DMS79 treated with DMSO at 0.1 percent for 48 hours (cell line): ENCODE data around the gene CHRDL2.
"Not testable (repeated sequence)": the region's sequence is repeated elsewhere in the genome, so short reads cannot be mapped to it uniquely, and the experiment has no call there.

Experiments
- DNase-seq: peaks from one replicate; lab custom pipeline; 2025; lab: John Stamatoyannopoulos, UW

Gene CHRDL2

DNA sequence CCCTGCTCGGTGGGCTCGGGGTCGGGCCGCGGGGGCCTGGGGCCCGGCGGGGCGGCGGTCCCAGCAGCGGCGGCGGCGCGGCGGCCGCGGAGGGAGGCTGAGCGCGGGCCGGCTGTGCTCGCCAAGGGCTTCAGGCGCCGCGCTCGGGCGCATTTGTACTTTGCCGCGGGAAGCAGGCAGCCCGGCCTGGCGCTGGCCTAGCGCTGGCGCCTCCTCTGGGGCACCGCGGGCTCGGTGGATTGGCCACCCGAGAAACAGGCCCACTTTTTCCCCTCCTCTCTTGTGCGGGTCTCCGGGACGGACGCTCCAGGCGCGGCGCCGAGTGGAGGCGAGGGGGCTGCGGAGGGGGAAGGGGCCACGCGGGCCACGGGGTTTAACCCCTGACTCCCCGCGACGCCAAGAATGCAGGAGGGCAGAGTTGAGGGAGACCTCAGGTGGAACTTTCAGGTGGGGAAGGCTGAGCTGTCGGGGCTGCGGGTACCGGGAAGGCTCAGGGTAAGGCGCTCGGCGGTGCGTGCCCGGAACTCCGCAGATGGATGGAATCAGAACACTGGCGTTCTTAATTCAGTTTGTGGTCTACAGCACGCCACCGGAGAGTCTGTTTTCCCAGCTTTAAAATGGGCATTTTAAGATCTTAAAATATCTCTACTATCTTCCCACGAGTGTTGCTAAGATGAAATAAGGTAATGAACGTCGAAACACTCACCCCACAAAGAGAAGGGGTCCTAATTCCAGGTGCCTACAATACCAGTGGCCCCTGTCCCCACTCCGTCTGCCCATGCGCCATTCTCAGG is at the start of gene CHRDL2:
CHRDL2 (minus strand) TSS at position 126 of the 794 bp plus-strand sequence. CDS start 538 bp downstream, outside the sequence.
- peak; percentile 42 for DNase-seq

- no peak for DNase-seq
Observed at GRCh38 chr11:74780248-74781005, 49.2 kb upstream of the CHRDL2 start.

DNA sequence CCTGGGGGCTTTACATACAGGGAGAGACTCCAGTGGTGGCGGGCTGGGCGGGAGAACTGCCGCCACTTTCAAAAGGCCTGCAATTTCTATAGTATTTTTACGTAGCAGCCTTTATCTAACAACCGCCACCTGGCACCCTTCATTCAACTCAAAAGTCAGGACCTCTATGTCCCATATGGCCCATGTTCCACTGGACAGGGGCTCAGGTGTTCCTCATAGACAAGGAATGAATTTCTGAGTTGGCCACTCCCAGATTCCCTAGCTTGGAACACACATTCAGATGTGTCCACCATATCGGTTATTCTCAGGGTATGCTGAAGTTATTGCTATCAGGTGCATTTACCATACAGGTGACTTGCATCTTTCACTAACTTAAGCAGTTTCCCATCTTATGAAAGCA is 47.4 kb upstream of the CHRDL2 start:
- no peak for DNase-seq

GRCh38 chr11:74777877-74778276 is 46.7 kb upstream of the CHRDL2 start:
- no peak for DNase-seq

DNA sequence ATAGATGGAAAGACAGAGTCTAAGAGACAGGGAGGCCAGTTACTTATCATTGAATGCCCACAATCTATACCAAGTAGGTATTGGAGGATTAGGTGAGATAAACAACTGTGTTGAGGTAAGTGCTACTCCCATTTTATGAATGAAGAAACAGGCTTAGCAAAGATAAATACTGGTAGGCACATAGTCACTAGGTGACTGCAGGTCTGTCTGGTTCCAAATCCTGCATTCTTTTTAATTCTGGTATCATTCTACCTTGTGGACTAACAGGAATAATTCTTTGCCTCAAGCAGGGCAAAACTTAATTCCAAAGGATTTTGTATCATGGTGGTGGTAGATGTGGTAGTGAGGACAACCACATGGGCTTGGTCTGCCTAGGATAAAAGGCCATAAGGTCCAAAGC is 45.8 kb upstream of the CHRDL2 start:
- no peak for DNase-seq

DNA sequence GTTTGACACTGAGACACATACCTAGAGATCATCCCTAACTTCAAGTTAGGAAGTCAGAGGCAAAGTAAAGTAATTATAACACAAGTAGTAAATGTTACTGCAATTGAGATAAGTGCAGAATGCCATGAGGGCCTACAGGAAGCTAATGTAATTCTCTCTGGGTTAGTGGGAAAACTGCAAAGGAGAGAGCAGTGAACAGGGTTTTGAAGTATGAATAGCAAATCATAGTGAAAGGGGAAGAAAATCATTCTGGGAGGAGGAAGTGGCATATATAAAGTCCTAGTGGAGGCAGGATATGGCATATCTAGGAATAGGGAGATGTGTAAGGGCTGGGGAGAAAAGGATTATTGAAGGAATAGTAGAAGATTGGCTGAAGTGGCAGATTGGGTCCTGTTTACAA is 45.3 kb upstream of the CHRDL2 start:
- no peak for DNase-seq

- no peak for DNase-seq
Observed at GRCh38 chr11:74775762-74776161, 44.5 kb upstream of the CHRDL2 start.

- DNase-seq: no peak
Observed at GRCh38 chr11:74773476-74773875, 42.2 kb upstream of the CHRDL2 start.

- no peak for DNase-seq
Observed at GRCh38 chr11:74771139-74771538, 39.9 kb upstream of the CHRDL2 start.

DNA sequence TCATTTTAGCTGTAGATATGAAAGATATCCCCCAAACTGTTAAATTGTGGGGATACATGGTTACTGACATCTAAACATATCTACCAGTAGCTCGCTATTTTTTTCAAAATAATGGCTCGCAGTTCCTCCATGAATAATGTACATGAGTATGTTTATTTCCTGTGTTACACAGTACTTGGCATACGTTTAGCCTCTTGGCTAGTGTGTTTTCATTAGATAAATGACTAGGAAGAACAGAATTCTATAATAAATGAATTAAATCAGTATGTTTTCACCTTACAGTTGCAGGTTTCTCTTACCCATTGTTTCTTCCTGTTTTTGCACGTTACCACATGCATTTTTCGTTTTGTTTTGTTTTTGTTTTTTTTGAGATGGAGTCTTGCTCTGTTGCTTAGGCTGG is 39.2 kb upstream of the CHRDL2 start:
- no peak for DNase-seq

DNA sequence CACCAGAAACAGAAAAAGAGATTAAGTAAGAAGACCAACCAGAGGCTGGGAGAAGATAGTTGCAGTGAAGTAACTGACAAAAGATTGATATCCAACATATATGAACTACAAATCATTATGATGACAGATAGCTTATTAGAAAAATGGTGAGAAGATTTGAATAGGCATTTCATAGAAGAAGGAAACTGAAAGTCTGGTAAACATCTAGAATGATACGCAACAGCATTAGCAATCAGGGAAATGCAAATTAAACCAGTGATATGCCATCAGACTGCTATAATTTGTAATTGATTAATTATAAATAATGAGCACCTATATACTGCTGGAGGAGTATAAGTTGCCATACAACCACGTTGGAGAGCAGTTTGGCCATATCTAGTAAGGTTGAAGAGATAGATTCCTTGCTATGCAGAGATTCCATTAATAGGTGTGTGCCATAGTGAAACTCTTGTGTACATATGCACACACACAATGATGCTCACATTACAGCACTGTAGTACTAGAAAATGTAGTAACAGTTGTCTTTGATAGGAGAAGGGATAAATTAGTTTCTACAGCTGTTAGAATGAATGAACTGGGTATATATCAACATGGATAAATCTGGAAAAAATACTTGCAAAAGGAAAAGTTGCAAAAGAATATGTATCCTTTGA is 38.0 kb upstream of the CHRDL2 start:
- no peak for DNase-seq

GRCh38 chr11:74768172-74768651 is 37.0 kb upstream of the CHRDL2 start:
- not testable (repeated sequence) for DNase-seq

DNA sequence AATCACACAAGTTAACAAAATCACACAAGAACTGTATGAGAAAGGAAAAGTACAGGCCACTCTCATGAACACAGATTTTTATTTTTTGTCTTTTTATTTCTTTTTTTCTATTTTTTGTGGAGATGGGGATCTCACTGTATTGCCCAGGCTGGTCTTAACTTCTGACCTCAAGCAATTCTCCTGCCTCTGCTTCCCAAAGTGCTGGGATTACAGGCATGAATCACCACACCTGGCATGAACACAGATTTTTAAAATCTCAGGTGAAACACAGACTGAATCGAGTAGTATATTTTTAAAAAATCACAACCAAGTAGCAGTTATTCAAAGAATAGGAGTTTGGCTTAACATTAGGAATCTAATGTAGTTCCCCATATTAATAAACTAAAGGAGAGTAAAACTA is 35.7 kb upstream of the CHRDL2 start:
- no peak for DNase-seq

DNA sequence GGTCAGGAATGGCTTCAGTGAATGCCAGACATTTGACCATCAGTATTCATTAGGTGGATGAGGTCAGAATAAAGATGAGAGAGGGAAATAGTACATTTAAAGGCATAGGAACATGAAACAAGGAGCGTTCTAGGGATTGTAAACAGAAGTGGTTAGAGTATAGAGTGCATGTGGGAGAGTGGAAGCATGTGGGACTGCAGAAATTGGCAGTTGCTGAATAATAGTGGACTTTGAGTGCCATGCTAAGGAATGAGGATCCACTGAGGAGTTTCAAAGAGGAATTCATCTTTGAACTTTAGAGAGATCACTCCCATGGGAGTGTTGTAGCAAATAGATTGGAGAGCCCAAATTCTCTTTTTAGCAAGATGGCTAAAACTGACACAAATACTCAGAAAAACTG is 25.3 kb upstream of the CHRDL2 start:
- DNase-seq: no peak

DNA sequence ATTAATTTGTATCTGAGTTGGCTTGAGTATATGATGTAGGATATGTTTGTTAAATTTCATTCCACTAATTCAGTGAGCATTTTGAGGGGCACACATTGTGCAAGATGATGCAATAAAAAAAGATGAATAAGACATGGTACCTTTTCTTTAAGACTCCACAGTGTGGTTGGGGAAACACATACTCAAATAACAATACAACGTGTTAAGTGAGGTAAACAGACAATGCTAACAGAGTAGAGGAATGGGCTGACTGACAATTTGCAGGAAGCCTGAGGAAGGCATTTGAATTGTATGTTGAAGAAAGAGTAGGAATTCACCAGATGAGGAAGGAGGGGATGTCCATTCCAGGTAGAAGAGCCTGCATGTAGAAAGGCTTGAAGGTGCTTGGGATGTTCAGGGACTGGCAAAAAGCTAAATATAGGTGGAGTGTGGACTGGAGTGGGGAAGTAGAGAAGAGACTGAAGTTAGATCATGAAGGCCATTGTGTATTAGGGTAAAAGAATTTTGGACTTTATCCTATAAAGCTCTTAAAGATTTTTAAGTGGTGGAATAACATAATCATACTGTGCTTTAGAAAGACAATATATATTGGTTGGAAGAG is 24.3 kb upstream of the CHRDL2 start:
- DNase-seq: no peak

- DNase-seq: no peak
Observed at GRCh38 chr11:74754507-74755252, 23.5 kb upstream of the CHRDL2 start.

DNA sequence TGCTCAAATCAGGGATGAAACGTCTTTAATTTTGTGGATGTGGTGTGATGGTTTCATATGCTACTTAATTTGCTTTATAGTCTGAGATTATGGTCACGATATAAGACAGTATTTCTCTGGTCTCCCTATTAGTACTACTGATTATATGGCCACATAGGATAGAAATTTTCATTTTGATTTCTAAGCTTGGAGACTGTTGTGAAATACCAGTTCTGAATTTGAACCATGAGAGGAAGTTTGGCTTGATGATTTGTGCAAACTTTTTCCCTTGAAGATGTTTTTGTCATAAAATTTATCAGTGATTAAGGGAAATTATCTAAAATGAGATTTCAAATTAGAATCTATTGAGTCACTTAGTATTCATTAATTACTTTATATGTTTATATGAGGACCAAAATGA is 20.1 kb upstream of the CHRDL2 start:
- DNase-seq: no peak

DNA sequence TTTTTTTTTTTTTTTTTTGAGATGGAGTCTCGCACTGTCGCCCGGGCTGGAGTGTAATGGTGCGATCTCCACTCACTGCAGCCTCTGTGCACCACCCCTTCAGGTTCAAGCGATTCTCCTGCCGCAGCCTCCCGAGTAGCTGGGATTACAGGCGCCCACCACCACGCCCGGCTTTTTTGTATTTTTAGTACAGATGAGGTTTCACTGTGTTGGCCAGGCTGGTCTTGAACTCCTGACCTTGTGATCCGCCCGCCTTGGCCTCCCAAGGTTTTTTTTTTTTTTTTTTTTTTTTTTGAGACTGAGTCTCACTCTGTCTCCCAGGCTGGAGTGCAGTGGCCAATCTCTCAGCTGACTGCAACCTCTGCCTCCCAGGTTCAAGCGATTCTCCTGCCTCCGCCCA is 19.4 kb upstream of the CHRDL2 start:
- DNase-seq: not testable (repeated sequence)

GRCh38 chr11:74749965-74750296 is 18.7 kb upstream of the CHRDL2 start:
- no peak for DNase-seq

GRCh38 chr11:74749127-74749964 is 18.1 kb upstream of the CHRDL2 start:
- peak; percentile 55 for DNase-seq
